CD4-positive, alpha-beta T cell treated with Interferon alpha-2 for 1 hour (primary cell): ENCODE measurements around the gene ASIC4.

Experiments
- DNase-seq, 2 donors: peaks; one replicate each; pipeline ENCODE4 v3.0.0-alpha.2; 2020 to 2022

The ASIC4 gene

DNA sequence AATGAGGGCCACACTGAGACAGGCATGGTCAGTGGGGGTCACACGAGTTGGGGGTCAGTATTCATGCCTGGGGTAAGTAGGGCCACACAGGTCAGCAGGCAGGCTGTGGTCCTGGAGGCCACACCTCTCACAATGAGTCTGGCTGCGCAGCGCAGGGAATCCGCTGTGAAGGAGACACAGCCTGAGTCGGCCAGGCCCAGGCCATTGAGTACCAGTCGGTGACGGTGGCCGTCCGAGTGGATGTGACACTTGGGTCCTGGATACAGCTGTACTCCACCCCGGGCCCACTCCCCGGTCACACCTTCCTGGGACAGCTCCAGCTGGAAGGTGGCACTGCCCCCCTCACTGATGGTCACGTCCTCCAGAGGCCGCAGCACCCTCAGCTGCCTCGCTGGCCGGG is 40.1 kb downstream of the ASIC4 start:
- DNase-seq: no peak

- no peak for DNase-seq
These were observed 41.7 kb downstream of the ASIC4 start for GRCh38 chr2:219555956-219556355.

DNA sequence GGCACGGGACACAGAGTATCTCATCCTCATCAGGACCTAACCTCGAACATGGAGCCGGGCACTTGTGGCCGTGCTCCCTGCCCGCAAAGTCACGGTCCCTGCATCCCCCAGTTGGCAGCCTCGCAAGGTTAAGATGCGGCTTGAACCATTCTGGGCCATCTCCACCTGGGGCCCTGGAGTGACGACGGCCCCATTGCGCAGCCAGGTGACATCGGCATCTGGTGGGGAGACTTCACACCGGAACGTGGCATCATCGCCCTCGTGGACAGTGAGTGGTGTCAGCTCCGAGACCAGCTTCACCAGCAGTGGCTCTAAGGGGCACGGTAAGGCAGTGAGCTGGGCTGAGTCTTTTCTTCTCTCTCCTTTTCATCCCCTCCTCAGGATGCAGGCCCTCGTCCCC is 42.1 kb downstream of the ASIC4 start:
- no peak for DNase-seq

DNA sequence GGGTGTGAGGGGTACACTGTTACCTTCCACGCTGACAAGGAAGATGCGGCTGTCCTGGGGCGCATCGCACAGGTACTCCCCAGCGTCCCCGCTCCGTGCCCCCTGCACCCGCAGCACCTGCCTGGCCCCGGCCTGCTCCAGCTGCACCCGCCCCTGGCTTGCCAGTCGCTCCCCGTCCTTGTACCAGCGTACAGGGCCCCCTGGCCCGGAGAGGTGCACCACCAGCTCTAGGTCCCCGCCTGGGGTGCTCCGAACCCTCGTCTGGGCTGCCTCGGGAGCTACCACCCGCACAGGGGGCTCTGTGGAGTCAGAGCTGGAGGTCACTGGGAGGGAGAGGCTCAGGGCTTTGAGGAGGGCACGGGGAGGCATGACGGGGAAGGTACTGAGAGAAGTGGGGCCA is 43.0 kb downstream of the ASIC4 start:
- DNase-seq: no peak

DNA sequence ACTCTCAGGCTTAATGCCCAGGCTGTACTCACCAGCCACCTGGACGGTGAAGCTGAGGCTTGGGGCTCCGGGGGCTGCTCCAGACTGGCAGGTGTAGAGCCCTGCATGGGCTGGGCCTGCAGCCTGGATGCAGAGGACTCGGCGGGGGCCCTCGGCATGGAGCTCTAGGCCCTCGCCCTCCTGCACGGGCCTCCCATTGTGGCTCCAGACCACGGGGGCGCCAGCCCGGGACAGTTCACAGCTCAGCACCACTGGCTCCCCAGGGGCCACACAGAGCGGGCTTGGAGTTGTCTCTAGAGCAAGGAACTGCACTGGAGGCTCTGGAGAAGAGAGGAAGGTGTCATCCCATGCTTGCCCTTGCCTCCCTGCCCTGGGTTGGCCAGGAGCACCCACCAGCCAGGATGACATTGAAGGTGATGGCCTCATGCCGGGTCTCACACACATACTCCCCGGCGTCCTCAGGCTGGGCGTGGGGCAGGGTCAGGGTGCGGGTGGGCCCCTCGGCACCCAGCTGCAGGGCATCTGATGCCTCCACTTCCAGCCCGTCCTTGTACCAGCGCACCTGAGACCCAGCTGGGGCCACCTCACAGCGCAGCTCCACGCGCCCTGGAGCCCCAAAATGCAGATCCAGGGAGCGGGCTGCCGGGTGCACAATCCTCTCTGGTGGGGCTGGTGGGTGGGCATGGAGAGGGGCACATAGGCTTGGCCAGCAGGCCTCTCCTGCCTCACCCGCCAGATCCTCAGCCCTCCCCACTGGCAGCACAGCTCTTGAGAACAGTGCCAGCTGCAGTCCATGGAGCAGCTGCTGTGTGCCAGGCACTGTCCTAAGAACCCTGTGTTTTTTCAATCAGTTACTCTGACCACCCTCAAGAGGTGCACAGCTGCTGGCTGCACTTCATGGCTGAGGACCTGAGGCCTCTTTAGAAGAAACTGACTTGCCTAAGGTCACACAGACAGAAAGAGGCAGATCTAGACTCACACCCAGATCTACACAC is 43.8 kb downstream of the ASIC4 start:
- DNase-seq: no peak

- no peak for DNase-seq
These were observed 45.1 kb downstream of the ASIC4 start for GRCh38 chr2:219559156-219559915.

DNA sequence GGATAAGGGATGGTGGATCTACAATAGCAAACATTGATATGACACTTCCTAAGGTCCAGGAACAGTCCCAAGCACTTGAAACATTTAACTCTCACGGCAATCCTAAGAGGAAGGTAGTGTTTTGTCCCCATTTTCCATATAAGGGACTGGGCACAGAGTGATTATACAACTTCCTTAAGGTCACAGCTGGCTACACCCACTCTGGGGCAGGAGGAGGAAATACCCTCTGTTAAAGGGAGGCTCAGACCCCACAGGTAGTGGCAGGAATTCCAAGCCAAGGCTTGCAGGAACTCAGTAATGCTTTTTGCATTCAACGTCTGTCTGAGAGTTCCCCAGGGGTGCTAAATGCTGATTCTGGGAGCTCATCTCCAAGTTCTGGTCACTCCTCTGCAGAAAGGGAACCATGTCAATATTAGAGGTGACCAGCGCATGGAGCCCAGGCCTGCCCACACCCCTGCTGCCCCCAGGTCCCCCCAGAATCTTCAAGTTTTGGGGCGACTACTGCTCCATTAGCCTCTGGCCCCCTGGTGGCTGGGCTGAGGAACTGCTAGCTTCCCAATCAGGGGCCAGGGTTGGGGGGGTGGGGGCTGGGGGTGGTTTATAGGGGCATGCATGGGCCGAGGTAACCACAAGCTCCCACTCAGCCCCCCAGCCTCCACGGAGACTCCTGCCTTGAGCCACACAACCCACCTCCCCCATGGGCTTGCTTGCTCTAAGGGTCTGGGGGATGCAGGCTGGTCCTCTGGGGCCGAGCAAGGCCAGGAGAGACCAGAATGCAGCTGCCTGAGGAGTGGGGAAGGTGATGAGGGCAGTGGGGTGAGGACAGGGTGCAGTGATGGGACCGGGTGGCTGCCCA is 46.0 kb downstream of the ASIC4 start:
- DNase-seq: peak in 1 of 2 donors; percentile 37

- DNase-seq: no peak
These were observed 46.6 kb downstream of the ASIC4 start for GRCh38 chr2:219560893-219561178.

DNA sequence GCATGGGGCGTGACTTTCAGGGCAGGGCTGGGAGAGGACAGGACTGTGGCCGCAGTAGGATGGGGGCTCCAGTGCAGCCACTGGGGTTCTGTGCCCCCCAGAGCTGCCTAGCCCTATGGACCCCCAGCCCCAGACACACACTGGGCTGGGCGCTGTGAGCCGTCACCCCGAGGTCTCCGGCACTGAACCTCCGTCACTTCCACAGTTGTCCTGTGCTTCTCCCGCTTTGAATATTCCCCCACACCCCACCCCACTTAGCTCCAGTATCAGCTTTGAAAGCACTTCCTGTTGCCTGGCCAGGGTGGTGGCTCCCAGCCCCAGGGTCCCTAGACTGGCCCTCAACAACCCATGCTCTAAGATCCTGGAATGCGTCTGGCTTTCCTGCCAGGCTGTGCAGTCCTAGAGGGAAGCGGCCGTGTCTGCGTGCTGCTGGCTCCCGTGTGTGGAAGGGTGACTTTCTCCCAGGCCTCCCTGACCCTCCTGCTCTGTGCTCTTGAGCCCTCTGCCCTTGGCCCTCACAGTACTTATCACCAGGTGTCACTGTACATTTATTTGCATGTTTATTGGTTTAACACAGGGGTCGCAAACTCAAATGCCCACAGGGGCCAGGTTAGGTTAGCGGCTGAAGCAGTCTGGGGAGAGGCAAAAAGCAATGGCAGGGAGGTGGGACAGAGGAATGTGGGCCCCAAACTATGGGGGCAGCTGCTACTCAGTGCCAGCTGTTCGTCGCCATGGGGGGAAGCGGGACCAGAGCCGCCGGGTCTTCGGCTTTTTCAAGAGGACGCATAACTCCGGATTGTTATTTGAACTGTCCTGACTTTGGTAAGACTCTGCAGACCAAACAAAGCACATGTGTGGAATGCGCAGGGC is 47.1 kb downstream of the ASIC4 start:
- no peak for DNase-seq

- DNase-seq: no peak
These were observed 48.1 kb downstream of the ASIC4 start for GRCh38 chr2:219562049-219563020.

- no peak for DNase-seq
These were observed 49.1 kb downstream of the ASIC4 start for GRCh38 chr2:219563271-219563928.

GRCh38 chr2:219565130-219566080 is 51.1 kb downstream of the ASIC4 start:
- DNase-seq: no peak

DNA sequence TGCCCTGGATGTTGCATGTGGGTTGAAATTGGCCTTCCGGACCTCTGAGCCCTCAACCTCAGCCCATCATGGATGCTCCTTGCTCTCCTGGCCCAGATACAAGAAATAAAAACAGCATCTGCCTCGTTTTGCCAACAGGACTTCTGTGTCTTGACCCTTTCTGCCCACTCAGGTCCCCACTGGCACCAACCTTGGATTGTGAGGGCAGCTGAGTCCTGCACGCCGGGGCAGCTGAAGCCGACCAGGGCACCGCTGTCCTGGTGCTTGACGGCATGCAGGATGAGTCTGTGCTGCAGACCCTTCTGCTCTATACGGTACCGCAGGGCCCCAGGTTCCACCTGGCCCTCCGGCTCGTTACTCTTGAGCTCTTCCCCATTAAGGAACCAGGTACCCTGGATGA is 52.4 kb downstream of the ASIC4 start:
- DNase-seq: no peak

- no peak for DNase-seq
These were observed 52.8 kb downstream of the ASIC4 start for GRCh38 chr2:219567131-219567530.

GRCh38 chr2:219567791-219568361 is 53.6 kb downstream of the ASIC4 start:
- DNase-seq: no peak

GRCh38 chr2:219569041-219569440 is 54.8 kb downstream of the ASIC4 start:
- DNase-seq: no peak

- no peak for DNase-seq
These were observed 55.4 kb downstream of the ASIC4 start for GRCh38 chr2:219569635-219570034.

GRCh38 chr2:219570194-219570923 is 56.1 kb downstream of the ASIC4 start:
- no peak for DNase-seq
